ENCODE data around the gene PGC. TPM values are rescaled to one million over a fixed set of nuclear protein-coding genes. Genes with fewer than 3 reads are reported as not detected.
"Not testable (repeated sequence)": the region's sequence is repeated elsewhere in the genome, so short reads cannot be mapped to it uniquely, and the experiment has no call there.

PGC gene
- total RNA-seq, 1 experiment from 2014 or later = not detected

GRCh38 chr6:41779788-41780550, 32.8 kb upstream of the PGC start, which contains the start of gene FRS3:
Gene FRS3, minus strand, starts transcription at chr6:41779900. Its CDS starts 2,913 bp downstream, at chr6:41776987.
- peak within 1 kb of the TSS; percentile 53 for H3K4me3 ChIP-seq
- no peaks in the 10 kb centered on the region for H3K36me3 ChIP-seq
- DNase-seq = peak; percentile 89
- H3K9me3 ChIP-seq = no peaks in the 10 kb centered on the region
- H3K27me3 ChIP-seq = no peaks in the 10 kb centered on the region

- H3K9me3 ChIP-seq = no peaks in the 10 kb centered on the region
- no peak for DNase-seq
- H3K4me3 ChIP-seq = peak overlapping the region; percentile 53
- no peaks in the 10 kb centered on the region for H3K27me3 ChIP-seq
- H3K36me3 ChIP-seq = no peaks in the 10 kb centered on the region
These were observed 32.1 kb upstream of the PGC start for GRCh38 chr6:41779336-41779735.

- no peaks in the 10 kb centered on the region for H3K9me3 ChIP-seq
- DNase-seq = no peak
- H3K4me3 ChIP-seq = peak overlapping the region; percentile 53
- H3K36me3 ChIP-seq = no peaks in the 10 kb centered on the region
- H3K27me3 ChIP-seq = no peaks in the 10 kb centered on the region
These were observed 31.7 kb upstream of the PGC start for GRCh38 chr6:41778895-41779294.

GRCh38 chr6:41777551-41778285, 30.5 kb upstream of the PGC start:
- Histone ChIP-seq H3K27me3 (no peaks in the 10 kb centered on the region), H3K4me3 (no peak overlapping the region), H3K9me3 (no peaks in the 10 kb centered on the region), H3K36me3 (no peaks in the 10 kb centered on the region)
- DNase-seq = no peak

- H3K9me3 ChIP-seq = no peaks in the 10 kb centered on the region
- H3K36me3 ChIP-seq = no peaks in the 10 kb centered on the region
- H3K4me3 ChIP-seq = no peak overlapping the region
- DNase-seq = no peak
- no peaks in the 10 kb centered on the region for H3K27me3 ChIP-seq
These were observed 28.2 kb upstream of the PGC start for GRCh38 chr6:41775293-41775882.

GRCh38 chr6:41774841-41775240, 27.6 kb upstream of the PGC start:
- DNase-seq = peak; percentile 8
- Histone ChIP-seq H3K9me3 (no peaks in the 10 kb centered on the region), H3K36me3 (no peaks in the 10 kb centered on the region), H3K27me3 (no peaks in the 10 kb centered on the region), H3K4me3 (no peak overlapping the region)

- no peak for DNase-seq
- Histone ChIP-seq H3K27me3 (no peaks in the 10 kb centered on the region), H3K9me3 (no peaks in the 10 kb centered on the region), H3K4me3 (no peak overlapping the region), H3K36me3 (no peaks in the 10 kb centered on the region)
These were observed 24.1 kb upstream of the PGC start for GRCh38 chr6:41771058-41771983.

GRCh38 chr6:41770381-41771057, 23.3 kb upstream of the PGC start:
- no peaks in the 10 kb centered on the region for H3K36me3 ChIP-seq
- H3K27me3 ChIP-seq = no peaks in the 10 kb centered on the region
- no peak overlapping the region for H3K4me3 ChIP-seq
- no peak for DNase-seq
- H3K9me3 ChIP-seq = no peaks in the 10 kb centered on the region

- DNase-seq = no peak
- Histone ChIP-seq H3K9me3 (no peaks in the 10 kb centered on the region), H3K4me3 (no peak overlapping the region), H3K27me3 (no peaks in the 10 kb centered on the region), H3K36me3 (no peaks in the 10 kb centered on the region)
These were observed 22.2 kb upstream of the PGC start for GRCh38 chr6:41769376-41769775.

- Histone ChIP-seq H3K4me3 (no peak overlapping the region), H3K27me3 (no peaks in the 10 kb centered on the region), H3K36me3 (no peaks in the 10 kb centered on the region), H3K9me3 (no peaks in the 10 kb centered on the region)
- DNase-seq = no peak
These were observed 21.5 kb upstream of the PGC start for GRCh38 chr6:41768545-41769308.

GRCh38 chr6:41767112-41767833, 20.1 kb upstream of the PGC start:
- no peaks in the 10 kb centered on the region for H3K36me3 ChIP-seq
- H3K9me3 ChIP-seq = no peaks in the 10 kb centered on the region
- no peak overlapping the region for H3K4me3 ChIP-seq
- no peaks in the 10 kb centered on the region for H3K27me3 ChIP-seq
- DNase-seq = peak; percentile 64

- H3K36me3 ChIP-seq, H3K27me3 ChIP-seq, H3K9me3 ChIP-seq, H3K4me3 ChIP-seq: not testable (repeated sequence)
- peak; percentile 22 for DNase-seq
These were observed 19.0 kb upstream of the PGC start for GRCh38 chr6:41766043-41766664.

- no peak for DNase-seq
These were observed 16.3 kb upstream of the PGC start for GRCh38 chr6:41763470-41763869.

GRCh38 chr6:41759905-41760579, 12.8 kb upstream of the PGC start:
- H3K27me3 ChIP-seq = no peaks in the 10 kb centered on the region
- H3K36me3 ChIP-seq = no peaks in the 10 kb centered on the region
- no peak for DNase-seq
- H3K9me3 ChIP-seq = no peaks in the 10 kb centered on the region
- H3K4me3 ChIP-seq = no peak overlapping the region

More at GRCh38 chr6:41763470-41763869, 16.3 kb upstream of the PGC start:
- Histone ChIP-seq H3K36me3 (no peaks in the 10 kb centered on the region), H3K9me3 (no peaks in the 10 kb centered on the region), H3K27me3 (no peaks in the 10 kb centered on the region), H3K4me3 (no peak overlapping the region)

All from MG63 (cell line).